GM18517 (cell line): ENCODE data around the gene RETN.

Experiments
- ATAC-seq: cut with Tn5 transposase; IDR thresholded peaks from one replicate; pipeline ENCODE4 v1.9.1; 2021; ENCODE audit warnings: mild to moderate bottlenecking, moderate library complexity; ENCODE audit not compliant: unreplicated experiment

Gene RETN

GRCh38 chr19:7705387-7706187 lies 36.7 kb downstream of the RETN start:
- peak; percentile 41 for ATAC-seq

DNA sequence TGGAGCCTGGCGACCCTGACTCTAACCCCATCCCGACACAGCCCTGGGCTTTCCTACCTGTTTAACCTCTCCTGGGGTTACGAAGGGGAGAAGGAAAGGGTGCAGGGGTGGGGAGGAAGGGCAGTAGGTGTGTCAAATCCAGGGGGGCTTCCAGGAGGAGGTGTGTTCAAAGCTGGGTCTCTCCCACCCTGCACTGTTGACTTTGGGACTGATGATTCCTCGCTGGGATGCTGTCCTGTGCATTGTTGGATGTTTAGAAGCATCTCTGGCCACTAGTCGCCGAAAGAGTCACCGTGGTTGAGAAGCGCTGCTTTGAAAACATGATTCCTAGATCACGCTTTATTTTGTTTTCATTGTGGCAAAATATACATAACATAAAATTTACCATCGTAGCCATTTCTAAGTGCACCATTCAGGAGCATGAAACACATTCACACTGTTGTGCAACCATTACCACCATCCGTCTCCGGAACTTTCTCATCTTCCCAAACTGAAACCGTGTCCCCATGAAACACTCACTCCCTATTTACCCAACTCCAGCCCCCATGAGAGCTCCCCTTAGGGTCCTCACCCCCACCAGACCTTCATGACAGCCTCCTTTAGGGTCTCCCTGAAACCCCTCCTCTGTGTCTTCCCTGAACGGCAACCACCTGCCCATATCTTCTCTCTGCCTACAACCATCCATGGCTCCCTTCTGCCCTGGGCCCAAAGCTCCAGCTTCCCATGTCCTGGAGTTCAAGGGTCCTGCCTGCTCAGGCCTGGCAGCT lies 37.5 kb downstream of the RETN start:
- no peak for ATAC-seq

DNA sequence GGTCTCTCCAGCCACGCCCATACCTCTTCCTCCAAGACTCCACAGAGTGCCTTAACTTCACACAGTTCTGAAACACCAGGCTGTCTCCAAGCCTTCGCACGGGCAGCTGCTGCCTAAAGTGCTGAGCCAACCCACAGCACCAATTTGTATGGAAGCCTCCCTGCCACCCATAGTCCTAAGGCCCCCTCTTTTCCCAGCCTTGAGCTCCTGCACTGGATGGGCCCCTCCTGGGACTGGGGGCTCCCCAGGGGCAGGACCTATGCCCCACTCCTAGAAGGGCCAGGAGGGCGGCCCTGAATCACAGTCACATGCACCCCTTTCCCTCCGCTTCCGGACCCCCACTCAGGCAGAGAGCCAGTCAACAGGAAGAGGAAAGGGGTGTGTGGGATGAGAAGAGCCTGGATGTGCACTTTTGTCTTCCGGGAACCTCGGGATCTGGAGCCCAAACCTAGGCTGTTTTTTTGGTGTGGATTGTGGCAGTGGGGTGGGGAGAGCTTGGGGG lies 38.2 kb downstream of the RETN start:
- no peak for ATAC-seq

DNA sequence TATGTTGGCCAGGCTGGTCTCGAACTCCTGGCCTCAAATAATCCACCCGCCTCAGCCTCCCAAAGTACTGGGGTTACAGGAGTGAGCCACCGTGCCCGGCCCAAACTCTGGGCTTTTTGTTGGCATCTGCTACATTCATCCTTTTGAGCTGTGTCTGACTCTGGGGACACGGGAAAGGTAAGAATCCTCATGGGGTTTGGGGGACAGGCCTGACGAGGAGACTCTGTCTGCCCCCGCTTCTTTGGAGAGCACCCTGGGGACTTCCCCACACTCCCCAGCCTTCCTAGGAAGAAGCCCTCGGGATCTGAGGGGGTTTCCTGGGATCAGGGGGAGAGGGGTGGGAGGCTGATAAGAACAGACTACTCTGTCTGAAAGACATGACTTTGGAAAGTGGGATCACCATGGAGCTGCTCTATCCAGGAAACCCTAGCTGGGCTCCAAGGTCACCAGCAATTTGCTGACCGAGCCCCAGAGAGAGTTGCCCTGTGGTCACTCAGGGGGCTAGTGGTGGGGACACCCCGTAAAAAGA lies 41.1 kb downstream of the RETN start:
- ATAC-seq: no peak

GRCh38 chr19:7710616-7711015 lies 41.8 kb downstream of the RETN start:
- no peak for ATAC-seq

GRCh38 chr19:7715671-7716070 lies 46.8 kb downstream of the RETN start:
- no peak for ATAC-seq

- no peak for ATAC-seq
Observed at GRCh38 chr19:7716762-7717161, 47.9 kb downstream of the RETN start.

DNA sequence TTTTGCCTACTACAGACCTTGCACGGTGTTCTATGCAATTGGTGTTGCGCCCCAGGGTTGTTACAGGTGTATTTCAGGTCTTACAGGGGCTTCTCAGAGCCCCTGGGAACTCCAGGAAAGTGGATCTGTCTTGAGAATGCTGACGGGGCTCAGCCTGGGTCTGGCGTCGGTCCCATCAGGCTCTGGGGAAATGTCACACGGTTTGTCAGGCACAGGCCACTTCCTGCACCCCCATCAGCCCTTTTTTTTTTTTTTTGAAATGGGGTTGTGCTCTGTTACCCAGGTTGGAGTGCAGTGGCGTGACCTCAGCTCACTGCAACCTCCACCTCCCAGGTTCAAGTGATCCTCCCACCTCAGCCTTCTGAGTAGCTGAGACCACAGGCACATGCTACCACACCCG lies 49.8 kb downstream of the RETN start:
- ATAC-seq: no peak
